Cardiac muscle cell (in vitro differentiated cells and primary cell): ENCODE data around the gene TNFRSF25. TPM values are rescaled to one million over a fixed set of nuclear protein-coding genes. Genes with fewer than 3 reads are reported as not detected.

ENCODE experiments used
- DNase-seq, 2 donors: peaks; one replicate each; pipeline versions ENCODE4 v3.0.0 to v3.0.0-alpha.2; 2010 to 2017; ENCODE audit warnings: low read depth in 1 of 2, low spot score in 1 of 2
- H3K27ac ChIP-seq: fragments of 200-600 bp; sonication (generic); 2 replicates; pipeline ENCODE4 v1.5.1; 2016
- H3K27me3 ChIP-seq: fragments of 200-600 bp; sonication (generic); 2 replicates; pipeline ENCODE4 v1.6.0; 2016; ENCODE audit warnings: control low read depth
- H3K36me3 ChIP-seq: fragments of 200-600 bp; sonication (generic); 2 replicates; pipeline ENCODE4 v1.5.1; 2016; ENCODE audit warnings: control low read depth
- H3K4me1 ChIP-seq: fragments of 200-600 bp; sonication (generic); 2 replicates; pipeline ENCODE4 v1.8.1; 2017; ENCODE audit warnings: low read depth, mild to moderate bottlenecking, mixed run types
- H3K4me3 ChIP-seq: fragments of 200-600 bp; sonication (generic); 2 replicates; pipeline ENCODE4 v1.5.1; 2016; ENCODE audit warnings: mild to moderate bottlenecking
- H3K9me3 ChIP-seq: fragments of 200-600 bp; sonication (generic); 2 replicates; pipeline ENCODE4 v1.5.1; 2017; ENCODE audit warnings: low read depth, mild to moderate bottlenecking, control low read depth
- polyA plus RNA-seq: library from polyadenylated mRNA; unstranded; fragments of >200 nt; fragmentation: Nextera tagmentation; extraction: Ambion mirVana; gene quantifications from 2 replicates; pipeline ENCODE4 v1.2.1, GENCODE V29; 2016
- total RNA-seq: library from RNA; depleted of rRNA; stranded (reverse); fragments of >200 nt; gene quantifications from 2 replicates; pipeline ENCODE4 v1.2.3, GENCODE V29; 2016
- TF ChIP-seq, protein P1 (sequence below): IDR thresholded peaks from 2 replicates; pipeline ENCODE4 v1.5.1; 2012; ENCODE audit warnings: low read depth, mild to moderate bottlenecking, low read length

Gene TNFRSF25
- total and polyA plus RNA-seq, 2 experiments from 2014 or later: 11.8 to 31.4 TPM

DNA sequence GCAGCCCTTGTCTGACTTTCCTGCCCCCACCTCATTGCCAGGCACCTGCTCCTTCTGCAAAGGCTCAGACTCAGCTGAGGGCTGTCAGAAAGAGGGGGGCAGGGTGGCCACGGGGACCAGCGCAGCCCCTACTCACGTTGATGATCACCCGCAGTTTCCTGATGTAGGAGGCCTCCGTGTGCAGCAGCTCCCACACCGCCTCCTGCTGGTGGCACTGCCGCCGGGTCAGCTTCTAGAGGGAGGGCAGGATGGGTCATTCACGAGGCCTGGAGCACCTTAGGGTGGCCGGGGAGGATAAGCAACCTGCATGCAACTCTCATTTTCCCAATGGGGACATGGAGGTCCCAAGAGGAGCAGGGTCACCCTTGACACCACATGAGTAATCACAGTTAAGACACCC is 6.4 kb upstream of the TNFRSF25 start:
- Histone ChIP-seq H3K4me1 (no peaks in the 10 kb centered on the region), H3K36me3 (peaks cover 7% of the 10 kb centered on the region), H3K27ac (no peak overlapping the region), H3K27me3 (no peaks in the 10 kb centered on the region), H3K9me3 (no peaks in the 10 kb centered on the region), H3K4me3 (no peak overlapping the region)
- no peak for DNase-seq
- TF ChIP-seq, protein P1, sequence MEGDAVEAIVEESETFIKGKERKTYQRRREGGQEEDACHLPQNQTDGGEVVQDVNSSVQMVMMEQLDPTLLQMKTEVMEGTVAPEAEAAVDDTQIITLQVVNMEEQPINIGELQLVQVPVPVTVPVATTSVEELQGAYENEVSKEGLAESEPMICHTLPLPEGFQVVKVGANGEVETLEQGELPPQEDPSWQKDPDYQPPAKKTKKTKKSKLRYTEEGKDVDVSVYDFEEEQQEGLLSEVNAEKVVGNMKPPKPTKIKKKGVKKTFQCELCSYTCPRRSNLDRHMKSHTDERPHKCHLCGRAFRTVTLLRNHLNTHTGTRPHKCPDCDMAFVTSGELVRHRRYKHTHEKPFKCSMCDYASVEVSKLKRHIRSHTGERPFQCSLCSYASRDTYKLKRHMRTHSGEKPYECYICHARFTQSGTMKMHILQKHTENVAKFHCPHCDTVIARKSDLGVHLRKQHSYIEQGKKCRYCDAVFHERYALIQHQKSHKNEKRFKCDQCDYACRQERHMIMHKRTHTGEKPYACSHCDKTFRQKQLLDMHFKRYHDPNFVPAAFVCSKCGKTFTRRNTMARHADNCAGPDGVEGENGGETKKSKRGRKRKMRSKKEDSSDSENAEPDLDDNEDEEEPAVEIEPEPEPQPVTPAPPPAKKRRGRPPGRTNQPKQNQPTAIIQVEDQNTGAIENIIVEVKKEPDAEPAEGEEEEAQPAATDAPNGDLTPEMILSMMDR: peak; percentile 34

DNA sequence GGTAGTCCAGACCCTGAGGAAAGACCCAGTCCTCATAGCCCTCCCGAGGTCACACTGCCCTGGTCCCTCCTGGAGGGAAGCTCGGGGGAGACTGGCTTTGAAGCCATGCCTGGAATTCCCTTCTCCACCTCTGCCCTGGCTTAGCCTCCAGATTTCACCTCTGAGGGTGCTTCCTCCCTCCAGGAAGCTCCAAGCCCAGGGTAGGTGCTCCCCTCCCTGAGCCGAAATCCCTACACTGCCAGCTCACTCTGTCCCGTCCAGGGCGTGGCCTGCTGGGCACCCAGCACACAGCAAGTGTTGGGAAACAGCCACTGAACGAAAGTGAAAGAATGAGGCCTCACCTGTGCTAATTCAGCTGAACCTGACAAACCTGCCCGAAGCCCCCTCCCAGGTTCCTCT is 6.0 kb upstream of the TNFRSF25 start:
- TF ChIP-seq, protein P1: no peak
- H3K9me3 ChIP-seq: no peaks in the 10 kb centered on the region
- H3K27ac ChIP-seq: no peak overlapping the region
- DNase-seq: no peak
- H3K36me3 ChIP-seq: peaks cover 7% of the 10 kb centered on the region
- H3K4me3 ChIP-seq: no peak overlapping the region
- no peaks in the 10 kb centered on the region for H3K4me1 ChIP-seq
- H3K27me3 ChIP-seq: no peaks in the 10 kb centered on the region

DNA sequence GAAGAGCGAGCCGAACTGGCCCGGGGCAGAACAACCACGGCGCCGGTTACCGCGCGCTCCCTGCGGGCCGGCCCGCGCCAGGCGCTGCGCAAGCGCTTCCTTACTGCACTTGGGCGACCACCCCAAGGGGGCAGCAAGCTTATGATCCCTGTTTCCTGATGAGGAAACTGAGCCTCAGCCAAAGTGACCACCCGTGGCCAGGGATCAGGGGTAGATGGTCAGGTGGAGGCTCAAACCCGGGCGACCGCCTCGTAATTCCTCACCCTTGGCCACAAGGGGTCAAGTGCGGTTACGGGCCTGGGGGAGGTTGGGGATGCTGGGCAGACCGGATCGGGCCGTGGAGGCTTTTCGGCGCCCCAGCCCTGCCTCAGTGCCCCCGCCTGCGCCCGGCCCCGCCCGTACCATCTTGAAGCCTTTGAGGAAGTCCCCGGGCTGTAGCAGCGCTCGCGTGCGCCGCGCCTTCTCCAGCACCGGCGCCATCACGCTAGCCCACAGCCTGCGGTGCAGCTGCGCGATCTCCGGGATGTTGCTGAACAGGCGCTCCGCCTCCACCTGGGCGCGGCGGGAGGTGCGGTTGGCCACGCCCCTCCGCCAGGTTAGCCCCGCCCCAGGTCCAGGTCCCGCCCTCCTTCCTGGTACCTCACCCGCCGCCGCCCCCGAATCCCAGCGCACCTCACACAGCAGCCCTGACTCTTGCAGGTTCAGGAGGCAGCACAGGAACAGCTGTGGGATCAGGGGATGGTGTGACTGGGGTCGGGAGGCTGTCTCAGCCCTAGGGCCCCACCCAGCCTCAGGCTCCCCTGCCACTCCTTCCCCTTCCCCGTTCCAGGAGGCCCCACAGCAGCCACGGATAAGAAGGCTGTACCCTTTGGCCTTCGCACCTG is 5.4 kb upstream of the TNFRSF25 start:
- H3K4me1 ChIP-seq: no peaks in the 10 kb centered on the region
- H3K9me3 ChIP-seq: no peaks in the 10 kb centered on the region
- no peak for DNase-seq
- TF ChIP-seq, protein P1: no peak
- H3K27me3 ChIP-seq: peaks cover 2% of the 10 kb centered on the region
- H3K36me3 ChIP-seq: peaks cover 7% of the 10 kb centered on the region
- H3K27ac ChIP-seq: no peak overlapping the region
- no peak overlapping the region for H3K4me3 ChIP-seq

DNA sequence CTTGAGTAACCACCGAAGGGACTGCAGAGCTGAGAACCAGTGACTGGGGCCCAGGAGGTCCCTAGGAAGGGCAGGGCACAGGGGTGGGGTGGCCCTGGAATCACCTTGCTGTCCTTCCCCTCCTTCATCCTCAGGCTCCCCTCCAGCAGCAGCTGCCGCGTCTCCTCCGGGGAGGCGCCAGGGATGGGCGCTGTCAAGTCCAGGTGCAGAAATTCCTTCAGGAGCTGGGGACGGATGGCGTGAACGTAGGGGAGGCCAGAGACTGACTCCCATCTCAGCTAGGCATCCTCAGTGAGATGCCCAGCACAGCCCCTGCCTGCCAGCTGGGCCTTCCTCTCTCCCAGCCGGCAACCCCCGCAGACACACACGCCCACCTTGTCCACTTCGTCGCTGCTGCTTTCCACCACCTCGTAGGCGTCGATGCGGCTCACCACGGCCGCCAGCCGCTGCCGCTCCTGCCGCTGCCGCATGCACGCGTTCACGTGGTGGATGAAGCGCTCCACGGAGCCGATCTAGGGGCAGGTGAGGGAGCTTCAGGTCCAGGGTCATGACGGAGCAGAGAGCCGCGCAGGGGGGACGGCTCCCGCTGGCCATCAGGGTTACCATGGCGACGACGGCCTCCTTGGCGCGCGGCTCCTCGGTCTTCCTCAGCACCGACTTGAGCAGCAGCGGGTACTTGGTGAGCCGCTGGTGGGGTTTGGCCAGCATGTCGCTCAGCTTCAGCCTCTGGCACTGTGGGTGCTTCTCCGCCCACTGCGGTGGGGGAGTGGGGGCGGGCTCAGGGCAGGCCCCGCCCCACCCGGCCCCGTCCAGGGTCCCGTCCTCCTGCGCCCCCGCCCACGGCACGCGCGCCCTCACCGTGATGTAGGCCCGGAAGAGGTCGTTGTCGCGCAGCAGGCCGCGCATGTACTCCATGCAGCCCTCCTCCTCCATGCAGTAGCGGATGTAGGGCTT is 4.4 kb upstream of the TNFRSF25 start:
- no peak for DNase-seq
- Histone ChIP-seq H3K27ac (no peak overlapping the region), H3K36me3 (peaks cover 7% of the 10 kb centered on the region), H3K9me3 (no peaks in the 10 kb centered on the region), H3K4me1 (no peaks in the 10 kb centered on the region), H3K27me3 (peaks cover 9% of the 10 kb centered on the region), H3K4me3 (no peak overlapping the region)
- TF ChIP-seq, protein P1: no peak

DNA sequence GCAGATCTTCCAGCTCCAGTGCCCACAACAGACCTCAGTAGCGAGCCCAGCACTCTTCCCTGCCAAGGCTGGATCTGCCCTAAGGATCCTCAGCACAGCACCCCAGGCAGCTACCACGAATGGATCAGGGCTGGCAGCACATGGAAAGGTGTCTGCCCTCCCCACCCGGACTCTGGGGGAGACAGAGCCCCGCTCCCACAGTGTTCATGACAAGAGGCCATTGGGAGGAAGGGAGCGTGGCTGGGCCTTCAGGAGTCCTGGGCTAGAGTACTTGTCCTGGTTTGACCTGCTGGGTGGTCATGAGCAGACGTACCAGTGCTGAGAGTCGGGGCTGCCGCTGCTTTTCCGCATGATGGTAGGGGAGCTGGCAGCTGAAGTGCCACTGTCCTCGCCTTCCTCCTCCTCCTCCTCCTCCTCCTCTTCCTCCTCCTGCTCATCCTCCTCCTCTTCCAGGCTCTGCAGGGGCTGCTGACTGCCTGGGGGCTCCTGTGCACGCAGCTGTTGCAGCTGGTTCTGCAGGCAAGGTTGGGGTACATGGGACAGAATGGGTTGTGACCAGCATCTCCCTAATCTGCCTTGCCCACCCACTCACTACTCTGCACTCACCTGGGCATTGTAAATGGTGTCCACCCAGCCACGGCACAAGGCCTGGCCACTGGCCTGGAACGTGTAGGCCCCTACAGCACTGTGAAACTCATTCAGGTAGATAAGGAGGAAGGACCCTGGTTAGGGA is 2.9 kb upstream of the TNFRSF25 start:
- no peak for DNase-seq
- Histone ChIP-seq H3K9me3 (no peaks in the 10 kb centered on the region), H3K27me3 (peaks cover 9% of the 10 kb centered on the region), H3K36me3 (peaks cover 7% of the 10 kb centered on the region), H3K27ac (no peak overlapping the region), H3K4me3 (no peak overlapping the region), H3K4me1 (no peaks in the 10 kb centered on the region)
- TF ChIP-seq, protein P1: no peak
